Left lung (tissue), 10 donors: ENCODE measurements around the gene MUC2. TPM values are rescaled to one million over a fixed set of nuclear protein-coding genes. Genes with fewer than 3 reads are reported as not detected.
A peak's percentile ranks its signal among the peaks of the same experiment; 100 is the strongest.

Source experiments
- ATAC-seq: fragments of 200-7000 bp; cut with Tn5 transposase; one replicate; pipeline ENCODE4 v1.9.1; 2020; ENCODE audit warnings: moderate library complexity
- DNase-seq, 4 donors: peaks; one replicate each; pipeline ENCODE4 v3.0.0-alpha.2; 2013 to 2020
- H3K27ac ChIP-seq, 2 donors: fragments of 200-600 bp; sonication (generic) in 1 of 2; one replicate each; pipeline versions ENCODE4 v1.5.0 to v1.8.0; 2020 to 2021
- H3K27me3 ChIP-seq, 2 donors: fragments of 200-600 bp; sonication (generic) in 1 of 2; one replicate each; pipeline versions ENCODE4 v1.5.0 to v1.8.0; 2020 to 2021
- H3K36me3 ChIP-seq, 2 donors: fragments of 200-600 bp; sonication (generic) in 1 of 2; one replicate each; pipeline versions ENCODE4 v1.5.0 to v1.8.0; 2020 to 2021
- H3K4me1 ChIP-seq, 2 donors: fragments of 200-600 bp; one replicate each; pipeline ENCODE4 v1.8.0; 2021
- H3K4me3 ChIP-seq, 2 donors: fragments of 200-600 bp; sonication (generic) in 1 of 2; one replicate each; pipeline versions ENCODE4 v1.5.0 to v1.8.0; 2020 to 2021; ENCODE audit warnings: mild to moderate bottlenecking in 1 of 2
- H3K9me3 ChIP-seq, 2 donors: fragments of 200-600 bp; sonication (generic) in 1 of 2; one replicate each; pipeline versions ENCODE4 v1.5.0 to v1.8.0; 2020 to 2021
- intact Hi-C, 2 donors: fragments of 100-400 bp; cut with DNase I; formaldehyde crosslinking; loops; one replicate each; pipeline versions ENCODE4 v1.11.2 to v1.14.2; 2022
- polyA plus RNA-seq, 6 donors: library from polyadenylated mRNA; unstranded; fragments of 120-200 nt; gene quantifications; one replicate each; pipeline ENCODE4 v1.2.1, GENCODE V29; 2013; ENCODE audit not compliant: insufficient read length in 6 of 6
- total RNA-seq, 2 donors: library from RNA; stranded (reverse); fragmentation: NEBNext Ultra II Directional; extraction: Animal tissue kit (Norgen Biotek cat#: 25700); gene quantifications; one replicate each; pipeline ENCODE4 v1.2.1, GENCODE V29; 2021
- TF ChIP-seq, protein P1 (sequence below), 2 donors: fragments of 200-600 bp; sonication (generic) in 1 of 2; IDR thresholded peaks; one replicate each; pipeline versions ENCODE4 v1.5.0 to v1.8.0; 2021; ENCODE audit warnings: antibody characterized with exemption in 2 of 2
- donor health status: DM: no; HTN: yes; CAD: no.
- donor health status: DM: no; HTN: no; CAD: no.

The MUC2 gene
- total and polyA plus RNA-seq, 8 donors, result 0.02 to 0.03 (median 0.03) TPM; not detected in 3

DNA sequence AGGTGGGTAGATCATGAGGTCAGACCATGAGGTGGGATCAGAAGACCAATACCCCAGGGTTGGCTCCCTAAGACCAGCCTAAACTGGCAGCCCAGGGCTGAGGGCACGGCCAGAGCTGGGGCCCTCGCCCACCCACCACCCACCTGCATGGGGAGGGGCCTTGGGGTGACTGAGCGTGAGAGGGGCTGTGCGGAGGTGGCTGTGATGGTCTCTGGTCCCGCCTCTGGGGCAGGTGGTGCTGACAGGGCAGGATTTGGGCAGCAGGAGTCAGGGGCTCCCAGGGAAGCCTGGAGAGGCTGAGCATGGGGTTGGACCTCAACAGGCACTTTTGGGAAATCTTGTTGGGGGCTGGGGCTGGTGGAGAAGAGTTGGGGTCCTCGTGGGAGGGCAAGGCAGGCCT lies 43.3 kb downstream of the MUC2 start:
- TF ChIP-seq, protein P1, sequence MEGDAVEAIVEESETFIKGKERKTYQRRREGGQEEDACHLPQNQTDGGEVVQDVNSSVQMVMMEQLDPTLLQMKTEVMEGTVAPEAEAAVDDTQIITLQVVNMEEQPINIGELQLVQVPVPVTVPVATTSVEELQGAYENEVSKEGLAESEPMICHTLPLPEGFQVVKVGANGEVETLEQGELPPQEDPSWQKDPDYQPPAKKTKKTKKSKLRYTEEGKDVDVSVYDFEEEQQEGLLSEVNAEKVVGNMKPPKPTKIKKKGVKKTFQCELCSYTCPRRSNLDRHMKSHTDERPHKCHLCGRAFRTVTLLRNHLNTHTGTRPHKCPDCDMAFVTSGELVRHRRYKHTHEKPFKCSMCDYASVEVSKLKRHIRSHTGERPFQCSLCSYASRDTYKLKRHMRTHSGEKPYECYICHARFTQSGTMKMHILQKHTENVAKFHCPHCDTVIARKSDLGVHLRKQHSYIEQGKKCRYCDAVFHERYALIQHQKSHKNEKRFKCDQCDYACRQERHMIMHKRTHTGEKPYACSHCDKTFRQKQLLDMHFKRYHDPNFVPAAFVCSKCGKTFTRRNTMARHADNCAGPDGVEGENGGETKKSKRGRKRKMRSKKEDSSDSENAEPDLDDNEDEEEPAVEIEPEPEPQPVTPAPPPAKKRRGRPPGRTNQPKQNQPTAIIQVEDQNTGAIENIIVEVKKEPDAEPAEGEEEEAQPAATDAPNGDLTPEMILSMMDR (IDR thresholded peaks at IDR 0.05), result no peak
- Histone ChIP-seq H3K9me3 (no peaks in the 10 kb centered on the region), H3K4me1 (no peaks in the 10 kb centered on the region), H3K4me3 (no peak overlapping the region), H3K36me3 (no peaks in the 10 kb centered on the region), H3K27ac (no peak overlapping the region), H3K27me3 (peaks cover 0 to 45% of the 10 kb centered on the region in 2 donors)
- ATAC-seq (no peak), DNase-seq (peak in 1 of 4 donors; percentile 21)
- intact Hi-C loops, result no loop called here

DNA sequence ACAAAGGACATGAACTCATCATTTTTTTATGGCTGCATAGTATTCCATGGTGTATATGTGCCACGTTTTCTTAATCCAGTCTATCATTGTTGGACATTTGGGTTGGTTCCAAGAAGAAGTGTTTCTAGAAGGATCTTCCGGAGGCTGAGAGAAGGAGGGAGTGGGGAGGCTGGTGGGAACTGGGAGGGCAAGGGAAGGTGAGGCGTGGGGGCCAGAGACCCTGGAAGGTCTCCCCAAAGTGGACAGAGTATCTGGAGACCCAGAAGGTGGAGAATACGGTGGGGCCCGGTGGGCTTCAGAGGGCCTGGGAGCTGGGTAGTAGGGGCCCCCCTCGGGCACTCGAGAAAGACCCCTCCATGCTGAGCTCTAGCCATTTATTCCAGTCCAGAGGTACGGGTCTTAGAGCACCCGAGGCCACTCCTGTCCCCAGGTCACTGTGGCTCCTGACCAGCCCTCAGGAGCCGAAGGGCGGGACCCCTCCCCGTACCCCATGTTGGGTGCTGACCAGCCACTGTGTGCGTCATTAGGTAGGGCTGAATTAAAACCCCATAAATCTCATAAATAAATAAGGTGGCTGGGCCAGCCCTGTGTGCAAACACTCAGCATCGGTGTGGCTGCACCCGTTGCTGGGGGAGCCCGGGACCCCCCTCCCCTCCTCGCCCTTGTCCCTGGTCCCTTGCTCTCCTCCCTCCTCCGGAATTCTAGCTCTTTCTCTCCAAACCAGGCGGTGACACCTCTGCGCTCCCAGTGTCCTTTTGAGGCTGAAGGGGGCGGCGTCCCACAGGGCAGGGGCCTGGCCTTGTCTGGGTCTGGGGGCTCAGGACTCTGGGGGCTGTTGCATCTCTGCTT lies 44.3 kb downstream of the MUC2 start:
- intact Hi-C loops, result no loop called here
- no peak overlapping the region for H3K4me3 ChIP-seq
- no peaks in the 10 kb centered on the region for H3K4me1 ChIP-seq
- DNase-seq (peak in 1 of 4 donors; percentile 12), ATAC-seq (no peak)
- H3K27me3 ChIP-seq, result peaks cover 0 to 53% of the 10 kb centered on the region in 2 donors
- no peaks in the 10 kb centered on the region for H3K36me3 ChIP-seq
- TF ChIP-seq, protein P1 (IDR thresholded peaks at IDR 0.05), result no peak
- H3K9me3 ChIP-seq, result no peaks in the 10 kb centered on the region
- no peak overlapping the region for H3K27ac ChIP-seq

DNA sequence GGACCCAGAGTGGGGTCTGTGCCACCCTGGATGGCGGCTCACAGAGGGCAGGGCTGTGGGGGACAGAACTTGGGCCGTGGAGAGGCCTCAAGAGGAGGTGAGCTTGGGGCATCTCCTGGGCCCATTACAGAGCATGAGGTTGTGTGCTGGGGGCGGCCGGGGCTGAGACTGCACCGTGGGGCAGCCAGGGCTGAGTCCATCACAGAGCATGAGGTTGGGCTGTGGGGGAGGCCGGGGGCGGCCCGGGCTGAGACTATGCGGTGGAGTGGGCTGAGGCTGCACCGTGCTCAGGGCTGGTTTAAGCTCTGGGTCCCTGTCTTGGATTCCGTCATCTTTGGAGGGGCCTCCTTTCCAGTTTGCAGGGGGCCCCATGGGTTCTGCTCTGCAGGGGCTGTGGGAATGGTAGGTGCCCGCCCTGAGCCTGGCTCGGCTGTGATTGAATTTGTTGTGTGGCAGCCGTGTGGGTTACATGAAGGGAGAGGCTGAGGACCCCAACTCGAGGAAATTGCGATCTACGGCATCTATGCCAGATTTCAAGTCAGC lies 45.0 kb downstream of the MUC2 start:
- no peak overlapping the region for H3K4me3 ChIP-seq
- H3K27ac ChIP-seq, result no peak overlapping the region
- TF ChIP-seq, protein P1 (IDR thresholded peaks at IDR 0.05), result no peak
- no peak for DNase-seq
- ATAC-seq, result no peak
- no peaks in the 10 kb centered on the region for H3K4me1 ChIP-seq
- intact Hi-C loops, result no loop called here
- no peaks in the 10 kb centered on the region for H3K9me3 ChIP-seq
- peaks cover 0 to 55% of the 10 kb centered on the region in 2 donors for H3K27me3 ChIP-seq
- no peaks in the 10 kb centered on the region for H3K36me3 ChIP-seq

DNA sequence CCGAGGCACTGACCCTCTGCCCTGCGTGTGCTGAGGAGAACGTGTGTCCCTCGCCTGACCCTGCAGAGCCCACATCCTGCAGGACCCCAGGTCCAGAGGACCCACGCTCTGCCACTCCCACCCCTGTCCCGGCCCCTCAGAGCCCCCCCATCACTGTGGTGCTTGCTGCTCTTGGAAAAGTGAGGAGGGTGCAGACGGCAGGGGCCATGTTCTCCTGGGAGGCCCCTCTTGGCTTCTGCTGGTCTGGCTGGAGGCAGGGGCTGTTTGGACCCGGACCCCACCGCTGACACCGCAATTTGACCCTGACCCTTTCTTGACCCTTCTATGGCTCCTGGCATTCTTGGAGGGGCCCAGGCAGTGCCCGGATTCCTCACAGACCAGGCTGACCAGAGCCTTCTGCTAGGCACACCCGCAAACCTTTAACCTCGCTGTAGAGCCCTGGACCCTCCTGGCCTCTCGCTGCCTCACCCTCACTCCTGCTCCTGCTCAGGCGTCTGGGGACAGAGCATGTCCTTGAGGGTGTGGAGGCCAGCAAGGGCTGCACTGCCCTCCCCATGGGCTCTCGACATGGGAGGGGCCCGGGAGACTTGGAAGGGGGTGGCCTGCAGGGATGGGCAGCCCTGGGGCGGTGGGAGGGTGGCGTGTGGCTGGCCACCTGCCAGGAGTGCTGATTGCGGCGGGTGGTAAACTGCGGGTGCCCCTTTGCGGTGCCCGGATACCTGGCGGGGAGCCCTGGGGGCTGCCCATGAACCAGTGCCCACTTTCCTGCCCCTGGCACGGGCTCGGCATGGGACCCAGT lies 46.1 kb downstream of the MUC2 start:
- no peaks in the 10 kb centered on the region for H3K36me3 ChIP-seq
- intact Hi-C loops, result no loop called here
- H3K9me3 ChIP-seq, result no peaks in the 10 kb centered on the region
- H3K4me3 ChIP-seq, result no peak overlapping the region
- H3K27me3 ChIP-seq, result peaks cover 0 to 55% of the 10 kb centered on the region in 2 donors
- ATAC-seq (no peak), DNase-seq (peak in 1 of 4 donors; percentile 57)
- H3K4me1 ChIP-seq, result no peaks in the 10 kb centered on the region
- TF ChIP-seq, protein P1 (IDR thresholded peaks at IDR 0.05), result no peak
- no peak overlapping the region for H3K27ac ChIP-seq
